Embryonic facial prominence (tissue), 1 donor: ENCODE results near the gene TSKU.

Experiments
- DNase-seq: peaks from one replicate; pipeline ENCODE4 v3.0.0-alpha.2; 2016; ENCODE audit errors: extremely low spot score

TSKU gene

GRCh38 chr11:76769645-76770586 lies 13.2 kb upstream of the TSKU start:
- no peak for DNase-seq

GRCh38 chr11:76770642-76771445 lies 12.3 kb upstream of the TSKU start:
- no peak for DNase-seq

- no peak for DNase-seq
Measured at GRCh38 chr11:76771446-76772099, 11.6 kb upstream of the TSKU start.

- DNase-seq, result no peak
Measured at GRCh38 chr11:76772100-76772782, 10.9 kb upstream of the TSKU start.

- no peak for DNase-seq
Measured at GRCh38 chr11:76772783-76773106, 10.4 kb upstream of the TSKU start.

- DNase-seq, result no peak
Measured at GRCh38 chr11:76773921-76774361, 9.2 kb upstream of the TSKU start.

GRCh38 chr11:76776472-76776871 lies 6.7 kb upstream of the TSKU start:
- DNase-seq, result no peak

GRCh38 chr11:76777305-76777704 lies 5.9 kb upstream of the TSKU start:
- DNase-seq, result no peak

- no peak for DNase-seq
Measured at GRCh38 chr11:76777876-76778275, 5.3 kb upstream of the TSKU start.

- DNase-seq, result no peak
Measured at GRCh38 chr11:76778874-76779273, 4.3 kb upstream of the TSKU start.

GRCh38 chr11:76781046-76781801 lies 1.9 kb upstream of the TSKU start:
- DNase-seq, result peak; percentile 70

- no peak for DNase-seq
Measured at GRCh38 chr11:76781807-76782530, 1.2 kb upstream of the TSKU start.

GRCh38 chr11:76782531-76783293 lies 444 bp upstream of the TSKU start:
- DNase-seq, result peak; percentile 89

GRCh38 chr11:76783896-76784813 lies 999 bp downstream of the TSKU start:
- no peak for DNase-seq

GRCh38 chr11:76785513-76785912 lies 2.4 kb downstream of the TSKU start:
- no peak for DNase-seq

- DNase-seq, result no peak
Measured at GRCh38 chr11:76786016-76786415, 2.9 kb downstream of the TSKU start.

GRCh38 chr11:76786441-76787014 lies 3.4 kb downstream of the TSKU start:
- DNase-seq, result no peak

GRCh38 chr11:76787271-76787670 lies 4.1 kb downstream of the TSKU start:
- no peak for DNase-seq
